Dermis microvascular lymphatic vessel endothelial cell (primary cell): ENCODE results near the gene CGRRF1. TPM values are rescaled to one million over a fixed set of nuclear protein-coding genes. Genes with fewer than 3 reads are reported as not detected.

ENCODE experiments used
- DNase-seq, 2 donors: peaks; one replicate each; pipeline versions ENCODE4 v3.0.0 to v3.0.0-alpha.2; 2010; ENCODE audit warnings: low read depth in 2 of 2
- total RNA-seq: library from RNA; depleted of rRNA; stranded (reverse); fragments of >200 nt; gene quantifications from 2 replicates; pipeline ENCODE4 v1.2.1, GENCODE V29; 2014

Gene CGRRF1
- total RNA-seq, 1 donor from 2014 or later: 8.0 TPM

DNA sequence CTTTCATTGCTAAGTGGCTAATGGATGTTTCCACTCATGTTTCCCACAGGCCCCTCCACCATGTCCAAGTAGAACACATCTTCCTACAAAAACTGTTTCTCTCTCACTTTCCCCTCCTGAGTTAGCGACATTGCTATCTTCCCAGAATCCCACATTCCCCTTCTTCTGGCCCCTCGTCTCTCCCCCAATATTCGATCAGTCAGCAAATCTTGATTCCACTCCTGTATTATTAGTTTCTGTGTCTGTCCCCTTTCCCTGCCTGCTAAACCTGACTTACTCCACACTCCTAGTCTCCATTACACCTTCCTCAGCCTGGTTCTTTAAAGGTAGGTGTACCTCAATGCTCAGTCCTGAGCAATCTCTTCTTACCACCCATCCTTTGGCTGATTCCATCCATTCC lies 37.9 kb downstream of the CGRRF1 start:
- DNase-seq: no peak

DNA sequence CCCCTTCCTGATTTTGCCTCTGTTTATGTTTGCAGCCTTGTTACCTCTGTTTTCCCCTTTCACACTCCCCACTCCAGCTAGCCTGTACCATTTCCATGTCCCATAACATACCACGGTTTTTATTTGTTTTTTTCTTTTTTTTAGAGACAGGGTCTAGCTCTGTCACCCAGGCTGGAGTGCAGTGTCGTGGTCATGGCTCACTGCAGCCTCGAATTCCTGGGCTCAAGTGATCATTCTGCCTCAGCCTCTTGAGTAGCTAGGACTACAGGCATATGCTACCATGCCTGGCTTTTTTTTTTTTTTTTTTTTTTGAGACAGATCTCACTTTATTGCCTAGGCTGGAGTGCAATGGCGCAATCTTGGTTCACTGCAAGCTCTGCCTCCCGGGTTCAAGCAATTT lies 38.8 kb downstream of the CGRRF1 start:
- DNase-seq: no peak

DNA sequence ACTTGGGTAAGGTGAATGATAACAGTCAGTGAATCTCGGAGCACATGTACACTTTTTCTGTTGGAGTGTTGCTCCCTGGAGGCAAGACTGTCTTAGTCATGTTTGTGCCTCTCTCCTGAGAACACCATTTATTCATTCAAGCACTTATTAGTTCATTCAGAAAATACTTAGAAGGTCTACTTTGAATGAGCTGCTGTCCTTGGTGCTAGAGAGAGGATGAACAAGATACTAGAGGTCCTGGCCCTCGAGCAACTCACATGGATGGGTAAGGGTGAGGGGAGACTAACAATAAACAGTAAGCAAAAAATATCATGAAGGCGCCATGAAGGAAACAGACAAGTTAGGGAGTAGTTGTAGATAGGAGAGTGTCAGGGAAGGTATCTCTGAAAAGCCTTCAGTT lies 40.2 kb downstream of the CGRRF1 start:
- peak in 1 of 2 donors; percentile 20 for DNase-seq

DNA sequence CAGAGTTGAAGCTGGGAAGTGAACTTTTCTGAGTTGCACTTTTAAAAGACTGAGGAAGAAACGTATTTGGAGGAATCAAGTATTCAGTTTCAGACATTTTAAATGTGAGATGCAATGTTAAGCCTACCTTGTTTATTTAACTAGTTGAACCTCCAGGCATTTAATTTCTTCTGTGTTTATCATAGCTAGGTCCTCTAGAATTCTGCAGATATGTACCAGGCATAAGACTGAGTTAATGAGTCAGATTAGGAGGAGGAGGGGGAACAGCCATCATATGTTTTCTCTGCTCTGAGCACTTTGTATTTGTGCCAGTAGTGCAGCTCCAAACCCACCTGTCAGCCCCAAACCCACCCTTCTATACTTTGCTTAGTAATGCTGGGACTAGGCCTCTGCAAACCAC lies 40.8 kb downstream of the CGRRF1 start:
- no peak for DNase-seq

DNA sequence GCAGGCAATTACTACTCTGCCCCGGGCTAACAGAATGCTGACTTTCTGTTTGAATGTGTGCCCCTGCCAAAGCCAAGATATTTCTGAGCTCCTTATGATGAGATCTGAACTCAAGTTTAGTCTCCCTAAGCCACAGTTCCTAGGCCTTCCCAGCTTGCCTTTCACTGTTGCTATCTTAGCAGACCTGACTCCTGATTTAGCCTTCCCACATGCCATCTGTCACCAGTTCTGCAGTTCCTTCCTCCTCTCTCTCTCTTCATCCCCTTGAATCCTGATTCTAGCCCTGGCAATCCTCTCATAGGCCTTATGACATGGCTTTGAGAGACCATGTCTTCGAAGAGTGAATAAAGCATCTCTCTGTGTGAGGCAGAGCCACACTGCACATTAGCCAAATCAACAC lies 44.7 kb downstream of the CGRRF1 start:
- DNase-seq: no peak

DNA sequence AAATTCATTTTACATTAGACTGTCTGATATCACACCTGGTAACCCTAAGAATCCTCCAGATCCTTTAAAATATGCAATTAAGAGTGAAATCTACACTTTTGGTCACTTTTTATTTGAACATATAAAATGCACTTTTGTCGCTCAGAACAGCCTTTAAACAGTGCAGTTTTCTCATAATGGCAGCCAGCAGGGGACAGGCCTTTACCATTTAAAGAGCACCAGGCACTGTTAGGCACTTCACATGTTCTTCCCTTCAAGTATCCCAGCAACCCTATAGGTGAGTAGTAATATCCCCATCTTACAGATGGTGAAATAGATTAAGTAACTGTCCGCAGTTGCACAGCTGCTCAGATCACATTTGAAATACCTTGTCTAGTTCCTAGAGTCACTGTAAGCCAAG lies 45.9 kb downstream of the CGRRF1 start:
- peak in 1 of 2 donors; percentile 28 for DNase-seq

DNA sequence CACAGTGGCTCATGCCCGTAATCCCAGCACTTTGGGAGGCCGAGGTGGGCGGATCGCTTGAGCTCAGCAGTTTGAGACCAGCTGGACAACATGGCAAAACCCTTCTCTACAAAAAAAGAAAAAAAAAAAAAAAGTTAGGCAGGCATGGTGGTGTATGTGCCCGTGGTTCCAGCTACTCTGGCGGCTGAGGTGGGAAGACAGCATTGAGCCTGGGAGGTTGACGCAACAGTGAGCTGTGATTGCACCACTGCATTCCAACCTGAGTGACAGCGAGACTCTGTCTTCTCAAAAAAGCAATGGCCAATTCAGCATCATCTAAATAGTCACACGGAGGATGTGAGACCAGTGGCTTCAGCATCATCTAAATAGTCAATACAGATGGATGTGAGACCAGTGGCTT lies 46.8 kb downstream of the CGRRF1 start:
- DNase-seq: no peak

DNA sequence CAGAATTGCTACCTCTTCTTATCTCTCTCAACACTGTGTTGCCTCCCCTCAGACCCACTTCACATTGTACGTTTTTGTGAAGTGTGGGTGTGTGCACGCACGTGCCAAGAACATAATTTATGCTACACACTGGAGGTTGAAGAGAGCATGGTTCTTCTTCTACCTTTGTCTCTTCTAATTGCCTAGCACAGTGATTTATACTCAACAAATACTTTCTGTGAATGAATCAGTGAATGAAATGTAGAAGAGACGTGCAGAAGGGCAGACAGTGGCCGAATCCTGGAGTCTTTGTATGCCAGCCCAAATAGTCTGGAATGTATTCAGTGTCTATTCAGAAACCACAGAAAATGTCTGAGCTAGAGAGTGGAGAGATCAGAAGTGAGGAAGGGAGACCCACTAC lies 52.6 kb downstream of the CGRRF1 start:
- DNase-seq: no peak

DNA sequence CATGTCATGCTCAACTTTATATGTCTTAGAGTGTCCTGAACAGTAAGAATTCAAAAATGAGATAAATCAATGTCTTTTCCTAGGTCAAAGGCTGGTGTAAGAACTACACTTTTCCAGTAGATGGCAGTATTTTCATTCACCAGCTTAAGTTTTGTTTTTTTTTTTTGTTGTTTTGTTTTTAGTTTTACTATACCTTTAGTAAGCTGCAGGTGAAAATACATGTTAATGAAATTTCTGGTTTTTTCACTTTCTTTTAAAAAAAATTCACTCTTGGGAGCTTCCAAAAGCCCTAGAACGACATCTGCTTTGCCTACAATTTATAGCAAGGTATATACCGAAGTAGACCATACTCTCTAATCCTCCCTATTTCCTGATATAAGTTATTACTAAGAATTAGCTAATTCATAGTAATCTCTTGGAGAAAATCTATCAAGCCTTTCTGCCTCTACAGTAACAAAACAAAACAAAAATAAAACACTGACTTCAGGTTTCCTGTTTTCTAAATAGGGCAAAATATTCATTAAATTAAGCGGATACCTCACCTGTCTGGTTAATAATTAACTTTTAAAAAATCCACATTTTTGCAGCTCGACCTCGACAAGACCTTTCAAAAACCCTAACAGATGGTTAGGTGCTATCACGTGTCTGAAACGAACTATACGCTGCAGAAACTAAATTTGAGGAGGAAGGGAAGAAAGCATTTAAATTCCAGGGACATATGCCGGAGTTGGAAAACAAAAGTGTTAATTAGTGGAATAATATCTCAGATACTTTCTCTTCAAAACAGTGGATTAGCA lies 54.6 kb downstream of the CGRRF1 start:
- peak; percentile 43 to 61 for DNase-seq

DNA sequence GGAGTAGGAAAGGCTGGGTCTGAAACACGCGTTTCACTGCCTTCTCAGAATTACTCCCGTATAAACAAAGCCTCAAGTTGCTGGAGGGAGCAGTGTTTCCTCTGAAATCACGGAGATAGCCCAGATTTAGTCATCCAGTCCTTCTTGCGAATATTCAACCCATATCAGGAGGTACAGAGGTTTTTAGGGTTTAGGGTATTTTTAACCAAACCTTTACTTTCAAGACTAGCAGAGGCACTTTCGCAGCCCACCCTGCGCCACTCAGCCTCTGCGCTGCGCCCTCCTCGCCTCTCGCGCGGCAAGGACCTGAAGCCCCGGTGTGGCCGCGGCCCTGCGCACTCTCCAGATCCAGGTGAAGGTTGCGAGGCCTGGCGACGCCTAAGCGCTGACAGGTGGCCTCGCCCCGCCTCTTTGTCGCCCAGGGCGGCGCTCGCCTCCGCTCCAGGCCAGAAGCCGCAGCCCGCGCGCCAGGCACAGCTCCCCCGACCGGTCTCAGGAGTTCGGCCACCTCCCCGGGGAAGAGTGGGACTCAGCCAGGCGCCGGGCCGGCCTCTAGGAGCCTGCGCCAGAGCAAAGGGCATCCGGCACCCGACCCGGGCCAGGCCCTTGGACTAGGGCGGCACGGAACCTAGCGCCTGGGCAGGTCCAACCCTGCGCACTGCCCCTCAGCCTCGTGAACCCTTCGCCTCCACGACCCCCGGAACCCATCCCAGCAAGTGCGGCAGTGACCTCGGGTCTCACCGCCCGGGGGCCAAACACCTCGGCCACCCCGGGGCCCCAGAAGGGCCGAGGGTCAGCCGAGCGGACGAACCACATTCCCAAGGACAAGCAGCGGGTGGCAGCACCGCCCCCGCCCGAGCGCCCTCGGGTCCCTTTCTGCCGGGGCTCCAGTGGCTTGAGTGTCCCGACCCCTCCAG lies 55.4 kb downstream of the CGRRF1 start:
- peak in 1 of 2 donors; percentile 65 for DNase-seq

DNA sequence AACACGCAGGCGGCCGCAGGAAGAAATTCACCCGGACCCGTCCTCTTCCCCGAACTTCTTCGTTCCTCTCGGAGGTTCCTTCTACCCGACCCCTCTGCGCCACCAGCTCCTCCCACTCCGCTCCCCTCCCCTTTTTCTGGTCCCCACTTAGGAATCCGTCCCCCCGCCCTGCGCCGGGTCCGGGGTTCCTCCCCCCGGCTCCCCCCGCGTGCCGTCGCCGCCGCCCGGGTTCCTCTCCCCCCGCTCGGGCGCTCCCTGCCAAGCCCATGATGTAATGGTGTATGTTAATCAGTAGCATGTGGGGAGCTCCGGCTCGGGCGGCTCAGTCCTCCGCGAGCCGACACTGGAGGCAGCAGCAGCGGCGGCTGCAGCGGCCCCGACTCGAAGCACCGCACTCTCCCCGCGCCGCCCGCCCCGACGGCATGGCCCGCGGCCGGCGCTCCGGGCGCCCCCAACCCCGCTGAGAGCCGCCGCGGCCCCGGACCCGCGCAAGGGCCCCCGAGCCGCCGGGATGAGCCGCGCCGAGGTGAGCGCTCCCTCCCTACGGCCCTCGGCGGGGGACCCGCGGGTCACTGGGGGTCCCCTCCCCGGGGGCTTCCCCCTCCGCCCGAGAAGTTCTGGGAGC lies 56.2 kb downstream of the CGRRF1 start:
- peak; percentile 76 to 92 for DNase-seq

DNA sequence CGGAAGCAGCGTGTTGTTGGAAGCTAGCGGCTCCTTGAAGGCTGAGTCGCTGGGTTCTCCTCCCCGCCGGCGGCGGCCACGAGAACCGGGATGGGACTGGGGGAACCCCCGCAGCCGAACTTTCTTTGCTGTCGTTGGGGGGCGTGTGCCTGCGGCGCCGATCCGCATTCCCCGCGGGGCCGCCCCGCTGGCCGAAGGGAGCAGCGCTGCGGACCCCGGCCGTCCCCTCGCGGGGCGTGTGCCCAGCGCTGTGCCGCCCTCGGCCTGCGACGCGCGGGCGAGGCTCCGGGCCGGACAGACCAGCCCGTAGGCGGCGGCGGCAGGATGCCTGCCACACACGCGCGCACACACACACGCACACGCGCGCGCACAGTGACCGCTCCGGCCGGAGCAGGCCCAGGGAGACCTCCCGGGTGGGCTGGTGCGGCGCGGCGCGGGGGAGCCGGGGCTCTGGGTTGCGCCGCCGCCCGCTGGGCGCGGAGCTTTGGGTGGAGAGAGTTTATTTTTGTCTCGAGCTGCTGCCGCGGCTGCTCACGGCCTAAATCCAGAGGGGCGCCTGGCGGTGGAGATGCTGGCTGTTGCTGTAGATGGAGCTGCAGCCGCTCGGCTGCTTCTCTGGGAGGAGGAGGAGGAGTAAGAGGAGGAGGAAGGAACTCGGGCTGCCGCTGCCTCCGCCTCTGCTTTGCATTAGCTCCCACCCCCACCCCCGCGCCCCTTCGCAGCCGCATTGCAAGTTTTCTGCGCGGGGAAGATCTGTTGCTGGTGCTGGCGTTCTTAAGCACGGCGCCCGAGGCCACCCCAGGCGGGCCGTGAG lies 56.9 kb downstream of the CGRRF1 start, which contains the start of gene SAMD4A:
Gene SAMD4A, plus strand, starts transcription at position 719 of the 814 bp plus-strand sequence. CDS start 789 bp downstream, outside the sequence.
- DNase-seq: peak in 1 of 2 donors; percentile 84

DNA sequence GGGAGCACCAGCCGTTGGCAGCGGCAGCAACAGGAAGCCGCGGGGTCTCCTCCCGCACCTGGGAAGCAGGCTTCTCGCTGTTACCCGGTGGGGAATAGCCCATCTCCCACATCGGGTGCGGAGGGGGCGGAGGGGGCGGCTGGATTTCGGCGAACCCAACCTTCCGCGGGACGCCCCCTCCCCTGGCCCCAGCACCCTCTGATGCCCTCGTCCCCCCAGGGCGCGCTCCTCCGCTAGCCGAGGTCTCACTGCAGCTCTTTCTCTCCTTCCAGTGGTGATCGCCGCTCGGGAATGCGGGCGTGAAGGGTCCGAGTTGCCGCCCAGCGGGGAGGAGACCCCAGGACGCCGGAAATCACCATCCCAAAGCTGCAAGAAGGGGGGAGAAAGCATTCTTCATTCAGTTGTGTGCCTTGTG lies 57.5 kb downstream of the CGRRF1 start:
- peak in 1 of 2 donors; percentile 19 for DNase-seq

DNA sequence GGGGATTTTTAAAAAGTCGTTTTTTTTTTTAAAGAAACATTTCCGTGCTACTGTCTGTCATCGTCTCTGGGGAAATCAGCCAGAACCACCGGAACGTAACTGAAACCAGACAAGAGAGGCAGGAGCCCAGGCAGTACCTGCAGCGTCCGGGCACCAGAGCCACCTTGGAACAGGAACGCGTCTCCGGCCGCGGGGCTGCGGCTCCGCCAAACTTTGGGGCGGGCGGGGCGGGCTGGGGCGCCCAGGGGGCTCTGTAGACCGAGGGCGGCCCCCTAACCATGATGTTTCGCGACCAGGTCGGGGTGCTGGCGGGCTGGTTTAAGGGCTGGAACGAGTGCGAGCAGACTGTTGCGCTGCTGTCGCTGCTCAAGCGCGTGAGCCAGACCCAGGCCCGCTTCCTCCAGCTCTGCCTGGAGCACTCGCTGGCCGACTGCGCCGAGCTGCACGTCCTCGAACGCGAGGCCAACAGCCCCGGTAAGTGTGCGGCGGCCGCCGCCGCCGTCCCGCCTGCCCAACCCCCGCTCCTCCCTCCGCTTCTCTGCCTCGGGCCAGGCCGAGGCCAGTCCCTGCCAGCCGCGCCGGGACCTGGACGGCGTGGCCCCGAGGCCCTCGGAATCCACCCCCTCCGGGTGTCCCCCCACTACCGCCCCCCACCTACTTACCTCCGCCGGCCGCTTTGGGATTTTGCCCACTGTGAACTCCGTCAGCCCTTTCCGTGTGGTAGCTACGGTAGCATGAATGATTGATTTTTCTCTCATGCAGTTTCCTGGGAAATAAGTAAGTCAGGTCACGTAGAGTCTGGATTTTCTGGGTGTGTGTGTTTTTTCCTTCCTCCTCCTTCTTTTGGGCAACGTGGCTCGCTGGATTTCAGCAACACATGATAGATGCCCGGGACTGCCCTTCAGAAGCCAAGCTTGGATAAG lies 58.2 kb downstream of the CGRRF1 start:
- peak in 1 of 2 donors; percentile 50 for DNase-seq

DNA sequence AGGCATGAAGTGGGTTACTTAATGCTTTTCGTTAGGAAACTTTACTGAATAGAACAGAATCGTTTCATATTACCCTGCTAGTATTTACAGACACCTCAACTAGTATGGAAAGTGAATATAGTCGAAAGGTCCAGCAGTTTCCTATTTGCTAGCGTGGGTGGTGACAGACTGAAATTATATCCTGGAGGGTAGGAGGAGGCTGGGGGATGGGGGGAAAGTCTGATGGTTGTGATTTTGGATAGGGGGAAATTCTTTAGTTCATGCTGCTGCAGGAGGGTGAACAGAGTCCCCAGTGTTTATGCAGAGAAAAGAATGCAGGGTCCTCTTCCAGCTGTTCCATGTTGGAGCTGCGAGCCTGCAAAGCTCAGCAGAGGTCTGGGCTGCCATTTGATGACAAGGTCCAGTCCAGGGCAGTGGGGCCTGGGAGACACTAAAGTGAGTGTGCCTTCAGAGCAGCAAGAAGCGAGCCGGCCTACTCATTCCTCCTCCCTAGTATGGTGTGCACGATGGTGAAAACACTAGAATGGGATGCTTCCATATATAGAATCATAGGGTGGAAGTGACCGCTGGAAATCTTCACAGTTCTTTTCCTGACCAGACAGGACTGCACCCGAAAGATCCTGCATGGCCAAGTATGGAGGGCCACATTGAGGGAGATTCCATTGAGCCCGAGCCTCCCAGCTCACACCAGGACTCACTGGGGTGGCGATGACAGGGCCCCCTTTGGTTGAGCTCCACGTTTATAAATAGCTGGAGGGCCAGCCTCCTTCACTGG lies 59.3 kb downstream of the CGRRF1 start:
- DNase-seq: peak in 1 of 2 donors; percentile 46

DNA sequence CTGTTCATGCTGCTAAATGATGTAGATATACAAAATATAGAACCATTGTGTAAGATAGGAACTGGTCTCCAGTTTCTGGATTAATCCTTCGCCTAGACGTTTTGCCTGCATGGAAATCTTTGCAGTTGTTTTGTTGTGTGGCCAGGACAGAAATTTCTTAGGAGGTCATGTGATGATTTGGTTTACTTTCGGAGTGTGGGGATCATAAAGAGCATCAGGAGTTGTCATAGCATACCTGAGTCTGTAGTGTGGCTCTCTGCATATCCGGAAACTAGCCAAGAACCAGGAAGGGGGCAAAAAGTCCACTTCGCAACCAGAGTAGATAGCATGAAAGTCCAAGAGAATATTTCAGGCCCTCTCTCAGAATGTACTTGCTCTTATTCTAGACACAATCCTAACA lies 60.3 kb downstream of the CGRRF1 start:
- DNase-seq: no peak

DNA sequence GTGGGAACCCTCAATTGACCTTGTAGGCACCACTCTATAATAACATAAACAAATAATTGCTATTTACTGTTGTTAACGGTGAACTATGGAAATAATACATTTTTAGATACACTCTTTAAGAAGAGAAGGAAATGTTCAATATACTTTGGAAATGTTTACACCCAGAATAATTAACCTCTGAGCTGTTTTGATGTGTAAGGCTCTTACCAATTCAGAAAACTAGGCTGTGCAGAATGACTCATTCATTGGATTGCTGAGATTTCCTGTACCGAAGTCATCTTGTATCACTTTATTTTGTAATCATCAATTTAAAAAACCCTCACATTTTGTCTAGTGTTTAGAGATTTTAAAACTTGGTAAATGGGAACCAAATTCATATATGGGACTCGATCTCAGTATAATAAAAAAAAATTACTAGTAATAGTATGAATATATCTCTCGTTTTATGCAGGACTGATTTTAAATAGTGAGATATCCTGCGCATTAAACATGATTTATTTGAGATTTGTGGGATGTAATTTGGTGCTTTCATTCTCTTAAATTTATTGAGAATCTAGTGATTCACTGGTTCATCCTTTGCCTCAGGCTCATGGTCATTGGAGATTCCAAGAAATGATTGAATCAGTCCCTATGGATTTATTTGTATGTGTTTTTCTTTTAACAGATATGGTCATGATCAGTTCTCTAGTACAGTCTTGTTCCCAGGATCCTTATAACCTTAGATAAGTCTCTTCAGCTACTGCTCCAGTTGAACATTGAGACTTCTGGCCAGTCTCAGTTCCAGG lies 61.1 kb downstream of the CGRRF1 start:
- peak in 1 of 2 donors; percentile 73 for DNase-seq

DNA sequence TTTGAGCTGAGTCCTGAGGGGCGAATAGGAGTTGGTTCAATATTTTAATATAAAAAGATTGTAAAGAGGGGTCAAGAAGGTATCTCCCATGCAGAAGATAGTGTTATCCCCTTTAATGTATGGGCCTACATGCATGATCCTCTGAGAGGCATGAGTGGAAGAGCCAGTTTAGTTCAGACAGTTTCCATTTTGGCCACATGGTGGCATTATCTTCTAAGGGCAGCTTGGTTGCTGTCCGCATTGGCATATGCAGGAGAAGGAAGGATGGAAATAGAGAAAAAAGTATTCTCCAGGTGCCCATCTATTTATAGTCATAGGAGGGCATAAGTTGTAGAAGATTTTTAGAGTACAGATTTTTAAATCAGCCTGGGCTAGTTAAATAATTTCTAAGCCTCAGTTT lies 62.6 kb downstream of the CGRRF1 start:
- peak in 1 of 2 donors; percentile 57 for DNase-seq
